HepG2 (cell line): ENCODE results near the gene MORN5. TPM values are rescaled to one million over a fixed set of nuclear protein-coding genes. Genes with fewer than 3 reads are reported as not detected.

Experiments
- ATF3 ChIP-seq: sonication (generic); formaldehyde crosslinking; IDR thresholded peaks from 2 replicates; pipeline ENCODE4 v1.4.0; 2020; ENCODE audit warnings: missing genetic modification reagents
- BATF2 ChIP-seq: sonication (generic); formaldehyde crosslinking; IDR thresholded peaks from 2 replicates; pipeline ENCODE4 v1.8.0; 2022; ENCODE audit warnings: mild to moderate bottlenecking, missing genetic modification reagents, moderate library complexity
- CBX2 ChIP-seq, 2 experiments: fragments of 200-600 bp in 1 of 2; sonication (generic); formaldehyde crosslinking in 1 of 2; IDR thresholded peaks; 2 replicates each; pipeline versions ENCODE4 v1.7.0 to v1.8.1; 2018 to 2022; ENCODE audit warnings: low read depth in 2 of 2, low read length in 1 of 2, mild to moderate bottlenecking in 1 of 2, missing genetic modification reagents in 1 of 2
- CENPT ChIP-seq: sonication (generic); formaldehyde crosslinking; IDR thresholded peaks from 2 replicates; pipeline ENCODE4 v1.8.0; 2022; ENCODE audit warnings: low read depth, mild to moderate bottlenecking, moderate library complexity, missing genetic modification reagents
- ELF4 ChIP-seq: sonication (generic); formaldehyde crosslinking; IDR thresholded peaks from 2 replicates; pipeline ENCODE4 v1.5.0; 2020; ENCODE audit warnings: missing genetic modification reagents, mild to moderate bottlenecking, moderate library complexity, borderline replicate concordance
- GATA4 ChIP-seq: sonication (generic); IDR thresholded peaks from 2 replicates; pipeline ENCODE4 v1.6.1; 2016; ENCODE audit warnings: antibody characterized with exemption, low read depth, borderline replicate concordance
- GATAD2A ChIP-seq: IDR thresholded peaks from 2 replicates; pipeline ENCODE4 v1.6.1; 2016
- GLMP ChIP-seq: sonication (generic); formaldehyde crosslinking; IDR thresholded peaks from 2 replicates; pipeline ENCODE4 v1.9.0; 2021; ENCODE audit warnings: missing genetic modification reagents, mild to moderate bottlenecking, borderline replicate concordance
- HHEX ChIP-seq: IDR thresholded peaks from 2 replicates; pipeline ENCODE4 v1.6.1; 2016; ENCODE audit warnings: control low read depth
- HMG20A ChIP-seq: IDR thresholded peaks from 2 replicates; pipeline ENCODE4 v1.6.1; 2016; ENCODE audit warnings: borderline replicate concordance
- IKZF1 ChIP-seq: fragments of 450-650 bp; IDR thresholded peaks from 2 replicates; pipeline ENCODE4 v1.7.1; 2016
- KDM1A ChIP-seq: IDR thresholded peaks from 2 replicates; pipeline ENCODE4 v1.6.1; 2016; ENCODE audit warnings: missing compliant biosample characterization
- MBD4 ChIP-seq: IDR thresholded peaks from 2 replicates; pipeline ENCODE4 v1.6.1; 2012; ENCODE audit warnings: low read length, inconsistent platforms, borderline replicate concordance
- MTA3 ChIP-seq: sonication (generic); formaldehyde crosslinking; IDR thresholded peaks from 2 replicates; pipeline ENCODE4 v1.4.0; 2020; ENCODE audit warnings: missing genetic modification reagents
- NPAS2 ChIP-seq: sonication (generic); formaldehyde crosslinking; IDR thresholded peaks from 2 replicates; pipeline ENCODE4 v1.8.0; 2022; ENCODE audit warnings: mild to moderate bottlenecking, missing genetic modification reagents, borderline replicate concordance
- ONECUT2 ChIP-seq: sonication (generic); formaldehyde crosslinking; IDR thresholded peaks from 2 replicates; pipeline ENCODE4 v1.4.0; 2020; ENCODE audit warnings: missing genetic modification reagents
- RBM22 ChIP-seq: fragments of 200-400 bp; formaldehyde crosslinking; optimal IDR thresholded peaks from 2 replicates; pipeline ENCODE3; 2017; ENCODE audit warnings: mild to moderate bottlenecking, low read length, moderate library complexity
- REL ChIP-seq: sonication (generic); formaldehyde crosslinking; conservative IDR thresholded peaks from 2 replicates; pipeline ENCODE4 v1.8.0; 2022; ENCODE audit warnings: mild to moderate bottlenecking, missing genetic modification reagents, moderate library complexity
- RELA ChIP-seq: sonication (generic); formaldehyde crosslinking; IDR thresholded peaks from 2 replicates; pipeline ENCODE4 v1.4.0; 2020; ENCODE audit warnings: missing genetic modification reagents
- RFXAP ChIP-seq: sonication (generic); formaldehyde crosslinking; IDR thresholded peaks from 2 replicates; pipeline ENCODE4 v1.4.0; 2020; ENCODE audit warnings: missing genetic modification reagents, borderline replicate concordance
- SRSF4 ChIP-seq: fragments of 200-400 bp; formaldehyde crosslinking; IDR thresholded peaks from one replicate; pipeline ENCODE4 v1.6.1; 2018; ENCODE audit warnings: mild to moderate bottlenecking, low read depth, low read length, moderate library complexity; ENCODE audit not compliant: poor library complexity, severe bottlenecking
- SYNCRIP ChIP-seq: fragments of 200-400 bp; formaldehyde crosslinking; IDR thresholded peaks from 2 replicates; pipeline ENCODE4 v1.6.1; 2018; ENCODE audit warnings: mild to moderate bottlenecking, low read depth, low read length; ENCODE audit not compliant: insufficient read depth
- THAP8 ChIP-seq: sonication (generic); formaldehyde crosslinking; IDR thresholded peaks from 2 replicates; pipeline ENCODE4 v1.5.1; 2020; ENCODE audit warnings: missing genetic modification reagents, mild to moderate bottlenecking, borderline replicate concordance
- ZC3H4 ChIP-seq: sonication (generic); formaldehyde crosslinking; IDR thresholded peaks from 2 replicates; pipeline ENCODE4 v1.4.0; 2020; ENCODE audit warnings: missing genetic modification reagents, borderline replicate concordance
- ZNF20 ChIP-seq: sonication (generic); formaldehyde crosslinking; IDR thresholded peaks from 2 replicates; pipeline ENCODE4 v1.4.0; 2020; ENCODE audit warnings: mild to moderate bottlenecking, moderate library complexity, missing genetic modification reagents
- ZNF24 ChIP-seq: fragments of 450-650 bp; IDR thresholded peaks from 2 replicates; pipeline ENCODE4 v1.6.1; 2017; ENCODE audit warnings: antibody characterized with exemption, mild to moderate bottlenecking
- ZNF484 ChIP-seq: sonication (generic); formaldehyde crosslinking; IDR thresholded peaks from 2 replicates; pipeline ENCODE4 v1.5.1; 2020; ENCODE audit warnings: mild to moderate bottlenecking, low read depth, missing genetic modification reagents, borderline replicate concordance
- ZNF530 ChIP-seq: sonication (generic); formaldehyde crosslinking; IDR thresholded peaks from 2 replicates; pipeline ENCODE4 v1.5.0; 2020; ENCODE audit warnings: low read depth, mild to moderate bottlenecking, missing genetic modification reagents
- ZNF644 ChIP-seq: IDR thresholded peaks from 2 replicates; pipeline ENCODE4 v1.6.1; 2016; ENCODE audit warnings: low read depth
- ZSCAN22 ChIP-seq: sonication (generic); formaldehyde crosslinking; IDR thresholded peaks from 2 replicates; pipeline ENCODE4 v1.4.0; 2020; ENCODE audit warnings: mild to moderate bottlenecking, missing genetic modification reagents
- polyA plus RNA-seq, 8 experiments: library from polyadenylated mRNA; depleted of rRNA in 3 of 8; stranded (reverse) in 7 of 8; unstranded in 1 of 8; fragments of >200 nt; fragmentation: Illumina TruSeq in 4 of 8; extraction: Trizol in 4 of 8; gene quantifications; 2 replicates each; pipeline versions ENCODE4 v1.2.1 to v1.2.3, GENCODE V29; 2011 to 2016; ENCODE audit warnings: low read depth in 4 of 8, missing spikeins in 1 of 8, mixed read lengths in 1 of 8; ENCODE audit not compliant: insufficient read depth in 1 of 8
- total RNA-seq, 5 experiments: library from RNA; depleted of rRNA; stranded (reverse); fragments of >200 nt; fragmentation: Illumina TruSeq; extraction: Trizol; gene quantifications; 2 replicates each; pipeline ENCODE4 v1.2.3, GENCODE V29; 2016; ENCODE audit warnings: low read depth in 1 of 5

The MORN5 gene
- total and polyA plus RNA-seq, 2 of the 13 experiments (the other 11 are each of a cell fraction or from before 2014, with no cell fraction given) = not detected

GRCh38 chr9:122213589-122214413 is 54.1 kb downstream of the MORN5 start (continued):
- no peak for TF ChIP-seq MTA3
- no peak for TF ChIP-seq REL
- TF ChIP-seq ZNF24 = no peak
- TF ChIP-seq SRSF4 = no peak
- no peak for TF ChIP-seq ZNF644 (CRISPR knock-in tag)
- no peak for TF ChIP-seq CENPT (CRISPR knock-in tag)
- no peak for TF ChIP-seq GATA4
- TF ChIP-seq KDM1A (CRISPR knock-in tag) = no peak
- TF ChIP-seq GLMP (CRISPR knock-in tag) = no peak
- no peak for TF ChIP-seq IKZF1
- TF ChIP-seq SYNCRIP = no peak
- TF ChIP-seq ZNF530 (CRISPR knock-in tag) = no peak
- TF ChIP-seq BATF2 = no peak; the same call in 1 of the 2 replicates
- no peak for TF ChIP-seq HHEX (CRISPR knock-in tag)
- no peak for TF ChIP-seq NPAS2 (CRISPR knock-in tag)
- peak; percentile 52; the same call in 1 of the 2 replicates for TF ChIP-seq RFXAP
- no peak for TF ChIP-seq HMG20A (CRISPR knock-in tag)
- no peak for TF ChIP-seq ZNF20 (CRISPR knock-in tag)
- TF ChIP-seq ZNF484 (CRISPR knock-in tag) = no peak
- no peak for TF ChIP-seq THAP8 (CRISPR knock-in tag)
- no peak for TF ChIP-seq ZC3H4 (CRISPR knock-in tag)
- no peak for TF ChIP-seq GATAD2A
- no peak for TF ChIP-seq RBM22
- TF ChIP-seq RELA = no peak
- TF ChIP-seq ELF4 (CRISPR knock-in tag) = no peak
- TF ChIP-seq ONECUT2 (CRISPR knock-in tag) = 0 out of 2 replicates have a peak, but pooled peaks have one; percentile 29
- no peak for TF ChIP-seq ATF3 (CRISPR knock-in tag)
- TF ChIP-seq ZSCAN22 = no peak
- TF ChIP-seq MBD4 = no peak
- TF ChIP-seq CBX2 (IDR thresholded peaks at IDR 0.05; ENCODE audit: low read depth, low read length) = no peak
- no peak for TF ChIP-seq CBX2 (CRISPR knock-in tag; IDR thresholded peaks at IDR 0.05; ENCODE audit: low read depth)
